Stimulated activated CD4-positive, alpha-beta T cell treated with anti-CD3 and anti-CD28 coated beads, TNF-alpha, amount 100 ng/mL, for 1 hour (primary cell): ENCODE data around the gene SLC26A2.

ENCODE experiments used
- DNase-seq, 3 donors: peaks; one replicate each; pipeline ENCODE4 v3.0.0-alpha.2; 2020; ENCODE audit warnings: low read depth in 3 of 3, low spot score in 1 of 3

SLC26A2 gene

DNA sequence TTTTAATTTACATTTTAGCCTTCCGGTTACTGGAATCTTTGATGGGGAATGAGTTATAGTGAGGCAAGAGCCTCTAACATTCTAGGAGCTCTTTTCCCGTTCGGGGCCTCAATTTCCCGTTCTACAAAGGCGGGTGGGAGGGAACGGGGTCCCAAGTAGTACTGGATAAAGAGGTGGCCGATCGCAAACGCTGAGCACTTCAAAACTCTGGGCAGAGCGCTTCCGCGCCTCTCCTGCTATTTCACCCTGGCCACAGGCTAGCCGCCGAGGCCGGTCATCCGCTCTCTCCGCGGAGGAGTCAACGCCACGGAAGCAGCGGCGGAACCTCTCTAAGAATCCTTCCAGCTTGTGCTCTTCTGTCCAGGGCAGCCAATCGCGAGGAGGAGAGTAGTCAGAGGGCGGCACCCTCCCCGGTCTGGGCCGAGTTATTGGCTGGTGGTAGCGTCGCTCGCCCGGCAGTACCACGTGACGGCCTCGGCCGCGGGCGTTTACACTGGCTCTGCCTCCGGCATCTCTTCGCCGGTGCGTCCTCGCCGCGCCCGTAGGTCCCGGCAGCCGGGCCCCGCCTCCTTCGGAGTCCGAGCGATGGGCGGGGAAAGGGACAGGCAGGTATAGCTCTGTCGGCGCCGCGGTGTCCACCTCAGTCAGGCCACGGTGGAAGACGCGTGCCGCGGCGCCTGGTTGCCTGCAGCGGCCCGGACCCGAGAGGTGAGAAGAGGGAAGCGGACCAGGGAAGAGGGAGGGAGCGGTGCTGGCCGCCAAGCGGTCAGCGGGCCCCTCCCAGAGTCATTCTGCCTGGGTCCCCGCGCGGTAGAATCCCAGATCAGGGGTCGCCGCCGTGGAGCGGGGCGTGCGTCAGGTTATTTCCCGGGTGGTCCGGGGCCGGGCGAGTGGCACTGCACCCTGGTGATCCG is at the start of gene SLC26A2:
Gene SLC26A2 (plus strand): TSS at position 487 of the 914 bp plus-strand sequence. CDS start 16,895 bp downstream, outside the sequence.
- DNase-seq: peak; percentile 78 to 89 (median 79)

DNA sequence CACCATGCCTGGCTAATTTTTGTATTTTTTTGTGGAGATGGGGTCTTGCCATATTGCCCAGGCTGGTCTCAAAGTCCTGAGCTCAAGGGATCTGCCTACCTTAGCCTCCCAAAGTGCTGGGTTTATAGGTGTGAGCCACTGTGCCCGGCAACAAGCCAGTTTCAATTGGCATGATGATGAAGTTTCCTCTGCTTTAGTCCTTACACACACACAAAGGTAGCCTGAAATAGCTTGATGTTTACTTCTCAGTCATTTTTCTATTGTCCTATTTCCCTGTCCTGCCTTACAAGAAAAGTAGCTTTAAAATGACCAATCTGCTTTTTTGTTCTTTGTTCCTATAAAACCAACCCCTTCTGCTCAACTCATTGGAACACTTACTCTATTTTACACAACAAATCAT is 49.5 kb upstream of the SLC26A2 start:
- no peak for DNase-seq

DNA sequence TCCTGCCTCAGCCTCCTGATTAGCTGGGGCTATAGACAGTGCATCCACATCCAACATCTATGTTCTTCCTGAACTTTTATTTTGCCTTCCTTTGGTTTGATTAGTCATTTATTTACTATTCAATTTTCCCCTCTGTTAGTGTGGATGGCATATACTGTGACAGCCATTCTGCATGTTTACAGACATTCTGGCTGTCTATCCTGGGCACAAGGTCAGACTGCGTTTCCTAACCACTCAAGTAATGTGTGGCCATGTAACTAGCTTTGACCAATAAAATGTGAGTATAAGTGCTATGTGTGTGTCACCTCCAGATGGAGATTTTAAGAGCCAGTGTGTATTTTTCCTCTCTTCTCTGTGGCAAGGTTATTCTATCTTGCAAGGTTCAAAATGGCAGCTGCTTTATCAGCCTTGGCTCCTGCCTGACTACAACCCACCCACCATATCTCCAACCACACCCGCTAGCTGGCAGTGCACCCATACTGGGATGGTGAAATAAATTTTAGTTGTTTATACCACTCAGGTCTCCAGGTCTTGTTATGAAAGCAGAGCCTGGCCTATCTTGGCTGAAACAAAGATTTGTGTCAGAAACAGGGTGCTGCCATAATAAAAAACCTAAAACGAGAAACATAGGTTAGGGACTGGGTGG is 48.2 kb upstream of the SLC26A2 start:
- no peak for DNase-seq

DNA sequence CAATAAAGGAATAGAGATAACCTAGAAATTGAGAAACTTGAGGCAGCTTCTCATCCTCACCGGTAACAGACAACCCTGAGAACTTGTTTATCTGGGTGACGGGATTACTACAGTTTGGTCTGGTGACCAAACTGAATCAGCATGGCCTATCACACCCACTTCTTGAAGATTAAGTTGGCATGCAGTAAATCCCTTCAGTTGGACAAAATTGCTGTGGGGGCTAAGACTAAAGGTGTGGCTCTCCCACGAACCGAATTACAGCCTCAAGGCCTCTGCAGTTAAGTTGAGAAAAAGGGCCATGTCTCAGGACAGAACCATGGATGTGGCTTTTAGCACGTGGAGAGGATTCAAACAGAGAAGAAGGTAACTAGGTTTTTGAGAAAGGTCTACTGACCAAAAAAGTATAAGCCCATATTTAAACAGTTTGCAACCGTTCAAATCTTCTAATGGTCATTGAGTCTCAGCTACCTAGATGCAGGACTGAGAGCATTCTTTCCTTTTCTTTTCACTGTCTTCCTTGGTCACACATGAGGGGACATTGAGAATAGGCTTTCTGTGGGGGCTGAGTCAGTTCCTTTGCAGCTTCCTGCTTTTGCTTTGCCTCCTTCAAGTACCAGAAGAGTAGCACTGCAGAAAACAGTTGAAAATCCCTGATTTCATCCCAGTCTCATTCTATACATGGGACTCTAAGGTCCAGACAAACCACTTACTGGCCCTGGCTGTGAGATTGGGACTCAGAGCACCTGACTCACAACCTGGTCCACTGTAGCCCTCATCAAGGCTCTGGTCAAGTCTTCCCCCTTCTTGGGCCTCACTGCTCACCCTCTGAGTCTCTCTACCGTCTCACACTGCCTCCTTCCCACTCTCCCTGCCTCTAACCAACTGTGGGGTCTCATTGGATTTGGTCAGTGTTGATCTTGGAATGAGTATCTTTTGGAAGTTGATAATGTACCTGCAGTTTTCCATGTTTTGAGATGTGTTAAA is 46.8 kb upstream of the SLC26A2 start:
- DNase-seq: no peak

DNA sequence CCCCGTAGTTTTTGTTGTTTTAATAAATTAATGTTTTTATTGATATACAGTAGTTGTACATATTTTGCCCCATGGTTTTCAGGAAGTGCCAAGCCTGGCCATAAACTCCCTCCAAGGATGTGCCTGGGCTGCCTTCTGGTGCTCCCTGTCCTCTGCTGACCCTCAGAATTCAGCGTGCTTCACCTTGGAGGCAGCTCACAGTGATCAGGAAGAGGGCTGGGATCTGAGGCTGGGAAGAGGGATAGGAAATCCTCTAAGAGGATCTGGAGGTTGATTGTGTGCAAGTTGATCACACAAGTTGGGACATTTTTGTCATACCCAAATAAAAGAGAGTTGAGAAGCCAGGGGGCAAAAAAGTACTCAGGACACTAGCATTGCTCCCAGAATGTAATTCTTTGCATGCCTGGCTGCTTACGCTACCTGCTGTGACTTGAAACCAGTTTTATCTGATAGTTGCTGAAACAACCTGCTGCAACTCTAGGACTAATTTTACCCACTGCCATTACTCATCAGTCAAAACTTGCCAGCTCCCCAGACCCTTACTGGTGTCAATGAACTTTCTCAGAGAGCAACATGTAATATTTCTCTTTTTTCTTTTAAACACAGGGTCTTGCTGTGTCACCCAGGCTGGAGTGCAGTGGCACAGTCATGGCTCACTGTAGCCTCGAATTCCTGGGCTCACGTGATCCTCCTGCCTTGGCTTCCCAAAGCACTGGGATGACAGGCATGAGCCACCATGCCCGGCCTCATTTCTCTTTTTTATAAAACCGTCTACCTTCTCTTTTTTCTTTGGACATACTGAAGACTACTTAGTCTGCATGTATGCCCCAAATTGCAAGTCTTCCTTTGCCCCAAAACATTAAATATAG is 44.9 kb upstream of the SLC26A2 start:
- DNase-seq: no peak

DNA sequence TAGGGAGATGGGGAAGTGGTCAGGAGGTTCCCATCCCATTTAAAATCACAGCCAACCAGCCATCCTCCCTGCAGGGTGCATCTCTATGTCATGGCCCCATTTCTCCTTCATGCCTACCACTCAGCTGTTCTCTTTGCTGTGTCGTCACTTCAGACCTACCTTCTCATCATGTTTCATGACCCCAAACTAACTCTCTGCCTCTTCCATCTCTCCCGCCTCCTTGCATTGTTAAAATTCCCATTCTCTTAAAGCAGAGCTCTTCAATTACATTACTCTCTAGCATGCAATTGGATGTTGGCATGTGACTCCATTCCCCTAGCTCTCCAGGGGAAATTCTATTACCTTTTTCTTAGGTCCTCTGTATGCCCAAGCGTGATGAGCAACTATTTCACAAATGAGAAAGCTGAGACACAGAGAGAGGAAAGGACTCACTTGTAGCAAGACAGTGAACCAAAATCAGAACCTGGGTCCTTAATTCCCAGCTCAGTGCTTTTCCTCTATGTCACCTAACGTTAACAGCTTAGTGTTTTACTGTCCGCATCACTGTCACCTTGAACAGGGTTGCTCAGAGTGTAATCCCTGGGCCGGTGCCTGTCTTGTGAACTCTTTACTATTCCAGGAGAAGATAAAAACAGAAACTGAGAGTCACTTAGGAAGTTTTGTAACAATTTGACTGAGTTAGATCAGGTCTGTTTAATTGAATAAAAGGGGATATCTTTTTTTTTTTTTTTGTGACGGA is 44.1 kb upstream of the SLC26A2 start:
- DNase-seq: no peak

DNA sequence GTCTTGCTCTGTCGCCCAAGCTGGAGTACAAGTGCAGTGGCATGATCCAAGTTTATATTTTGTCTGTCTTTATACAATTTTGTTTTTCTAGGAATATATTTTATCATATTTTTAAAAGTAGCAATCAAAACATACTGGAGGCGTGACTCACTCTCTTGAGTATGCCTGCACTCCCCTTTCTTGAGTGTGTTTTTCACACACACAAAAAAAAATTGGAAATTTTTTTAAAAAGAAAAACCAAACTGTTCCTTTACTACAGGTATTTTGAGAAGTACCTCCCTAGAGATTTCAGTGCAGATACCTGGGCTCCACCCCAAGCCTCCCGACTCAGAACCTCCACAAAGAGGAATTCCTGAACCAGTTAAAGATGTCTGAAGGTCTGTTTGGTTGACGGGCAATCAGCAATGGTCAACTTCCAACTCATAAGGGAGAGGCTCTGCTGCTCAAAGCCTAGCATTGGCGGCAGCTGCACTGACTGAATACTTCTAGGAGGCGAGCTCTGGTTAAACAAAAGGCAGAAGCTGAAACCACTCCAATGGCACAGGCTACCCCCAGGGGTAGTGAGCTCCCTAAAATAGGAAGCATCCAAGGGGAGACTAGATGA is 43.4 kb upstream of the SLC26A2 start:
- no peak for DNase-seq

DNA sequence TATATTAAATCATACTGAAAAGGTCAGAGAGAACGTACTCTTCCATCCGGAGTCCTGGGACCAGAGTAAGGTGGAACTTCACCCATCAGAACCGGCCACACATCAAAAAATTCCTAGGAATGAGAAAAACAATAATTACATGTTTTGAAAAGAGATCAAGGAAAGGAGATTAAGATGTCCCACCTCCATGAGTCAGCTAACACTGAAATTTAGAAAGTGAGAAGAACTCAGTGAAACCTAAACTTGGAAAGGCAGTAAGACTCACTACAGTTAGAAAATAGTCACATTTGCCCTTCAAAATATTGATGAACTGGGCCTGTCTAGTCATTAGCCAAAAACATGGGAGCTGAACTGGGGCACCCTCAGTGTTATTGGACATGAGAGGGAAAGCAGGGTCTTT is 39.0 kb upstream of the SLC26A2 start:
- DNase-seq: no peak

DNA sequence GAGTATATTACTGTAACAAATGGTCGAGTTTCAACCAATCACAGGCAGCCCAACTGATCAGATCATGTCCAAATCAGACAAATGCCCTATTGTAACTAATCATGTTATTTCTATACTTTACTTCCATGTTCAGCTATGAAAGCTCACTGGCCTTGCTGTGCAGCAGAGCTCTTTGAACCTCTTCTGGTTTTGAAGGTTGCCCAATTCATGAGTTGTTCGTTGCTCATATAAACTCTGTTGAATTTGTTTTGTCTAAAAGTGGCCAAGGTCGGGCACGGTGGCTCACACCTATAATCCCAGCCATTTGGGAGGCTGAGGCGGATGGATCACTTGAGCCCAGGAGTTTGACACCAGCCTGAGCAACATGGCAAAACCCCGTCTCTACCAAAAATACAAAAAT is 37.6 kb upstream of the SLC26A2 start:
- DNase-seq: no peak

DNA sequence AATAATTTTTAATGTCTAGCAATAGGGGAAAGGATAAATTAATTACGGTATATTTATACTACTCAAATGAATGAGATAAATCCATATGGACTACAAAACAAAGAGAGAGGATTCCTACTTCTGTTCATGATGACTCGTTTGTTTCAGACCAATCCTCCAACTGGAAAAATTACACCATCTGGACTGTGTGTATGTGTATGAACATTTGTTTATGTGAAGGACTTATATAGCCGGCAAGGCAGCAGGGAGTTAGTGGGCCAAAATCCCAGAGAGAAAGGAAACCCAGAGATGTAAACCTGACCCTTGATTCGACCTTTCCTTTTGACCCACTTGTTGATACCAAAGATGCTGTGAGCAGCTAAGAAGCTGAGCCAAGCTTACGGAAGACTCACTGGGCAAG is 36.1 kb upstream of the SLC26A2 start:
- no peak for DNase-seq

DNA sequence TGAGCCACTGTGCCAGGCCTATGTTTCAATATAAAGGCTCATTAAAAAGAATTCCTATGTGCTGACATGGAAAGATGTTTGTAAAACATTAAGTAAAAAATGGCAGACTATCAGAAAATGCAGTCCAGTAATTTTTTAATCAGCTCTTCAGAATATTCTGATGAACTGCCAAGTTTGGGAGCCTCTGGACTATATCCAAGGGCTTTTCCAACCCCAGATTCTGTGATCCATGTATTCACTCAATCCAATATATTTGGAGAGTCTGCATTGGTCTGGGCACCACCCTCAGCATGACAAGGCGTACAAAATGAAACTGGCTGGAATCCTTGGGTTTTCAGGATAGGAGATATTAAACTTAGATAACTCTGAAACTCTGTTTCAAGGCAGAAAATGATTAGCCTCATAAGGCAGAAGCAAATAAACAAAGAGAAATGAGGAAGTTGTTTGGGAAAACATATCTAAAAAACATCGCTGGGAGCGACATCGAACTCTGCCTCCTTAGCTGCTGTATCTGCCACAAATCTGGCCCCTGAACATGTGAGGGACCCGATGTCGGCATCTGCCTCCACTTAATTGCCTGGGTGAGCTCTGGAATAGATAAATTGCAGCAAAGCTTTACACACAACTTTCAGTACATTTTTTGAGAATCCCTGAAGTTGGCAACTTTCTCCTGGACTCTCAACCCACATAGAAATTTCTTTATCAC is 30.4 kb upstream of the SLC26A2 start:
- no peak for DNase-seq

DNA sequence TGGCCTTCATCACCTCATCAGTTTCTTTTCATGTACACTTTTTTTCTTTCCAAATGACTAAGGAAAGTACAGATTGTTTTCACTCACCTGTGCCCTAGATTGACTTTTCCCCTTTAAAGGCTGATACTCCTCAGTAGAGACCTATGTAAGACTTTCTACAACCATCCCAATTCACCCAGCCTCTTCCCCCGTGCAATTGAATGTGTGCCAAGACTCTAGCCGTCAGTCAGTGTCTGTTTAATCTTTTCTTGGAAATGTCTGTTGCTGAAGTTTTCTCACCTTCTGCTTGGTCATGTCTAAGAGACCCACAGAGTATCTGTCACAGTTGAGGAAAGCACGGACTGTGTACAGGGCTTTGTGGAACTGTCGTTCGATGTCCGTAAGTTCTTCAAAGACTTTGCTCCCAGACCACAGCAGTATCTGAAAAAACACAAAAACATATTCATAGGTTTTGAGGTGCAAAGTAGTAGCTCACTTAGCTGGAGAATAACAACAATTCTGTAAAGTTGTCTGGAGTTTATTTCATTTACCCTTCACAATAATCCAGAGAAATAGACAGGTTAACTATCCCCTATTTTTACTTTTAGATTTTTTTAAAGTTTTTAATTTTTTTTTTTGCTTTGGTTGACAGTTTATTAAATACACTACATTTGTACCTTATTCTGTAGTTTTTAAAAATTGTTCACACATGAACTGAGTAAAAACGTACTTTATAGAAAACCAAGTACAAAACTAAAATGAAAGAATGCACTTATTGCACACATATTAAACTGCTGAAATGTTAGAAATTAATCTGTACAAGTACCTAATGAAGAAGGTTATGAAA is 29.6 kb upstream of the SLC26A2 start:
- DNase-seq: no peak

DNA sequence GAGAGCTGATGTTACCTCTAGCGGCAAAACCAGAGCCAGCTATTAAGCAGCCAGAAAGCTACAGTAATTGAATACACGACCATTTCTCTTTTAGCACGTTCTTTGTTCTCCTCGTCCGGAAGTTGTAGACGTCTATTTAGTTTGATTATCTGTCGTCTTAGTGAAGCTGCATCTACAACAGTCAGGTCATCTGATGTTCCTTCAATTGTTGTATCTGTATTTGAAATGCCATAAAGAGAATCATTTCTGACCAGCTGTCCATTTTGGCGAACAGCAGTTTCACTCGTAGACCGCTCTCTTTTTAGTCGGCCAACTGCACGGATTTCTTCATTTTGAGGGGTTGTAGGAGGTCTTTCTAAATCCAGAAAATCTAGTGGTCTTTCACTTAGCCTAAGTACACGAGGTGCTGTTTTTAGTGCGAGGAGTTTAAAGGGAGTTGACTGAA is 28.5 kb upstream of the SLC26A2 start:
- DNase-seq: no peak

DNA sequence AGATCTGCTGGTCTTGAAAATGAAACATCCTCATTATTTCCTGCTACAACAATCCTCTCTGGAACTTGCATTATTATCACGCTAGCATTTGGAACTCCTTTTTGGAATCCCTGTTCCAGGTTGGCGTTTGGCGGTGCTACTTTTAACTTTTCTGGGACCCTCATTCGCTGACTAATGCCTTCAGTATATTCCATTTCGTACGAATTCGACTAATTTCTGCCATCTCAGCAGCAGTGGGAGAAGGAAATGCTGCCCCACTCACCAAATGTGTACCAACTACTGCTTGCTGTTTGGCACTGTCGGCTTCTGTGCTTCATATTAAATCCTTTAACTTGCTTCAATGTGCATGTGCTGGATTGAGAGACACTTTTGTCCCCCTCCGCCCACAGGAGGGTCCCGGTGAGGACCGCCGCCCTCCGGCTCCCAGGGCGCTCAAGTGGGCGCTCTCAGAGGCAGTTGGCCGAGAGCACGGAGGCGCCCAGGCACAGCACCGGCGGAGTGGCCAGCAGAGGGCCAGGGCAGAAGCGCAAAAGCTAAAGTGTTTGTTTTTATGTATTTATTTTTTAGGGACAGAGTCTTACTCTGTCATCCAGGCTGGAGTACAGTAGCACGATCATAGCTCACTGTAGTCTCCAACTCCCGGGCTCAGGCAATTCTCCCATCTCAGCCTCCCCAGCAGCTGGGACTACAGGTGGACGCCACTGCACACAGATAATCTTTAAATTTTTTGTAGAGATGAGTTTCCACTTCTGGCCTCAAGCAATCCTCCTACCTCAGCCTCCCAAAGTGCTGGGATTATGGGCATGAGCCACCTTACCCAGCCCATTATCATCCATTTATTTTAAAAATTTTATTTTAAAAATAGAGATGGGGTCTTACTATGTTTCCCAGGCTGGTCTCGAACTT is 27.9 kb upstream of the SLC26A2 start:
- DNase-seq: no peak

DNA sequence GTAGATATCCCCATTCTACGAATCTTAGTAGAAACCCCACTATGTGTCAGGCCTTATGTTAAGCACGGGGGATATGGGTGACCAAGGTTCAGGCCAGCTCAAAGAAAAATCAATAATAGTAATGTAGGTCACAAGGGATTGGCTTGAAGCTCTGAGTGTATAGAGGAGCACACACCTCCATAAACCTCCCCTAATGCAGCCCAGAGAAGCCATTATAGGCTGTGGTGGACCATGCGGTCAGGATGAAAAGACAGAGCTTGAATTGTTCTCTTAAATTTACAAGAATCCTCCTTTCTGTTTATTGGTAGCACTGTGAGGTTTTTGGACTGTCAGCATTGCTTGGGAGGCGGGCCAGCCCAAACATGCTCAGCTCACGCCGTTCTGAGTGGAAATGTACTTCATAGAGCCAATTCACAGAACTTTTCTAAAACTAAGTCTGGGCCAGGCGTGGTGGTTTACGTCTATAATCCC is 25.1 kb upstream of the SLC26A2 start:
- DNase-seq: no peak

DNA sequence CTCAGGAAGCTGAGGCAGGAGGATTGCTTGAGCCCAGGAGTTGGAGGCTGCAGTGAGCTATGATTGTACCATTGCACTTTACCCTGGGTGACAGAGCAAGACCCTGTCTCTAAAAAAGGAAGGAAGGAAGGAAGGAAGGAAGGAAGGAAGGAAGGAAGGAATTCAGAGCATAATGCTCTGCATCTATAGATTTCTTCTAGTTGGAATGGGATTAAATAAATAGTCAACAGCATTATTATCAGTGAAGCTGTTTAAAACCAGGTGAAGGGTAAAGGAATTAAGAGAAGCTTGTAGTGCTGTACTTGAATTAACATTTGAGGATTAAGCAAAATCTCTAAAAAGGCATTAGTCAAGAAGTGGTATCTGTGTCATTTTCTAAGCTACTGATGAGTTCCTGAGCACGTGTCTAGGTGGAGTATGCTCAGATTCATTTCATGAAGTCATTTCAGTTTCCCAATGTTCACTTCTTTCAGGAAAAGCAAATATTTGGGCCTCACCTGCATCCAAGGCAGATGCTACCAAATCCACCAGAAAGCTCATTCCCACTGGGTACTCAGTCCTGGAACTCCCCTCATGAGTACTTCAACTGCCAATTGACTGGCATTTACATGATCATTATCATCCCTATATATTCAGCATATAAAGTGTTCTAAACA is 24.4 kb upstream of the SLC26A2 start:
- DNase-seq: no peak
